H9 (cell line): ENCODE measurements around the gene PCBP2. TPM values are rescaled to one million over a fixed set of nuclear protein-coding genes. Genes with fewer than 3 reads are reported as not detected.

Experiments used
- DNase-seq: peaks from one replicate; pipeline ENCODE4 v3.0.0-alpha.2; 2017
- H2AFZ ChIP-seq: one replicate; pipeline ENCODE4 v1.6.1; 2013; ENCODE audit warnings: mild to moderate bottlenecking, low read length, control low read depth, moderate library complexity
- H2AK5ac ChIP-seq: 2 replicates; pipeline ENCODE4 v1.6.1; 2013; ENCODE audit warnings: low read length, control low read depth, mixed read lengths; ENCODE audit not compliant: insufficient read length
- H2BK120ac ChIP-seq: one replicate; pipeline ENCODE4 v1.6.1; 2013; ENCODE audit warnings: low read depth, mild to moderate bottlenecking, low read length, control low read depth, inconsistent platforms; ENCODE audit not compliant: poor library complexity, severe bottlenecking
- H2BK12ac ChIP-seq: 2 replicates; pipeline ENCODE4 v1.6.1; 2013; ENCODE audit warnings: low read length, control low read depth, mixed read lengths, low read depth; ENCODE audit not compliant: insufficient read length
- H2BK15ac ChIP-seq: 2 replicates; pipeline ENCODE4 v1.6.1; 2013; ENCODE audit warnings: low read depth, low read length, control low read depth
- H2BK20ac ChIP-seq: one replicate; pipeline ENCODE4 v1.6.1; 2013; ENCODE audit warnings: low read depth, mild to moderate bottlenecking, low read length, control low read depth, inconsistent platforms; ENCODE audit not compliant: poor library complexity, severe bottlenecking
- H2BK5ac ChIP-seq: 2 replicates; pipeline ENCODE4 v1.6.1; 2013; ENCODE audit warnings: low read length, control low read depth, mixed read lengths; ENCODE audit not compliant: insufficient read length
- H3K14ac ChIP-seq: 2 replicates; pipeline ENCODE4 v1.6.1; 2013; ENCODE audit warnings: low read length, control low read depth; ENCODE audit not compliant: insufficient read depth
- H3K18ac ChIP-seq: 2 replicates; pipeline ENCODE4 v1.6.1; 2013; ENCODE audit warnings: low read depth, mild to moderate bottlenecking, mixed read lengths, low read length, control low read depth; ENCODE audit not compliant: insufficient read length
- H3K23ac ChIP-seq: 2 replicates; pipeline ENCODE4 v1.6.1; 2013; ENCODE audit warnings: low read length, control low read depth, mixed read lengths, low read depth; ENCODE audit not compliant: insufficient read length
- H3K23me2 ChIP-seq: 2 replicates; pipeline ENCODE4 v1.6.1; 2013; ENCODE audit warnings: low read depth, mild to moderate bottlenecking, mixed read lengths, low read length, control low read depth; ENCODE audit not compliant: insufficient read length, poor library complexity, severe bottlenecking
- H3K27ac ChIP-seq: 2 replicates; pipeline ENCODE4 v1.5.1; 2013; ENCODE audit warnings: low read length, control low read depth, mixed read lengths, low read depth; ENCODE audit not compliant: insufficient read length
- H3K27me3 ChIP-seq: 2 replicates; pipeline ENCODE4 v1.6.1; 2013; ENCODE audit warnings: low read length, control low read depth, inconsistent platforms; ENCODE audit not compliant: insufficient read depth
- H3K4ac ChIP-seq: 2 replicates; pipeline ENCODE4 v1.6.1; 2013; ENCODE audit warnings: low read depth, mild to moderate bottlenecking, control low read depth, inconsistent platforms, low read length, moderate library complexity
- H3K4me1 ChIP-seq: 2 replicates; pipeline ENCODE4 v1.6.1; 2013; ENCODE audit warnings: low read length, control low read depth, inconsistent platforms; ENCODE audit not compliant: insufficient read depth
- H3K4me2 ChIP-seq: 2 replicates; pipeline ENCODE4 v1.6.1; 2013; ENCODE audit warnings: low read length, control low read depth, mixed read lengths; ENCODE audit not compliant: insufficient read length, insufficient read depth
- H3K56ac ChIP-seq: 2 replicates; pipeline ENCODE4 v1.6.1; 2013; ENCODE audit warnings: low read depth, mild to moderate bottlenecking, mixed read lengths, low read length, control low read depth; ENCODE audit not compliant: insufficient read length
- H3K79me1 ChIP-seq: 2 replicates; pipeline ENCODE4 v1.6.1; 2013; ENCODE audit warnings: low read depth, mild to moderate bottlenecking, moderate library complexity, low read length, control low read depth, inconsistent platforms; ENCODE audit not compliant: insufficient read depth, poor library complexity, severe bottlenecking
- H3K79me2 ChIP-seq: 2 replicates; pipeline ENCODE4 v1.6.1; 2013; ENCODE audit warnings: low read length, control low read depth, inconsistent platforms; ENCODE audit not compliant: insufficient read depth
- H3K9ac ChIP-seq: 2 replicates; pipeline ENCODE4 v1.6.1; 2013; ENCODE audit warnings: low read length, control low read depth, mixed read lengths; ENCODE audit not compliant: insufficient read length; ENCODE audit errors: extremely low read depth
- H3K9me3 ChIP-seq: one replicate; pipeline ENCODE4 v1.6.1; 2013; ENCODE audit warnings: low read depth, low read length, inconsistent platforms; ENCODE audit not compliant: control insufficient read depth
- H3T11ph ChIP-seq: one replicate; pipeline ENCODE4 v1.6.1; 2013; ENCODE audit warnings: mild to moderate bottlenecking, low read length, control low read depth, inconsistent platforms
- H4K20me1 ChIP-seq: one replicate; pipeline ENCODE4 v1.6.1; 2013; ENCODE audit not compliant: control insufficient read depth, insufficient read length, insufficient read depth
- H4K5ac ChIP-seq: 2 replicates; pipeline ENCODE4 v1.6.1; 2013; ENCODE audit warnings: low read depth, mild to moderate bottlenecking, mixed read lengths, low read length, control low read depth; ENCODE audit not compliant: insufficient read length
- H4K8ac ChIP-seq: replicated peaks from 2 replicates; pipeline ENCODE4 v1.6.1; 2013; ENCODE audit warnings: low read length, control low read depth, mixed read lengths, low read depth; ENCODE audit not compliant: insufficient read length
- H4K91ac ChIP-seq: 2 replicates; pipeline ENCODE4 v1.6.1; 2013; ENCODE audit warnings: low read depth, mild to moderate bottlenecking, moderate library complexity, mixed read lengths, low read length, control low read depth; ENCODE audit not compliant: insufficient read length
- H3K27ac Mint-ChIP-seq, 3 experiments: 2 replicates in 2 of 3; 3 replicates in 1 of 3; pipeline ENCODE4 v1.8.0; 2020 to 2021; ENCODE audit warnings: mixed read lengths in 3 of 3, mild to moderate bottlenecking in 1 of 3, moderate library complexity in 1 of 3
- H3K27me3 Mint-ChIP-seq: 2 replicates; pipeline ENCODE4 v1.8.0; 2021; ENCODE audit warnings: low read depth, mild to moderate bottlenecking, moderate library complexity, mixed read lengths
- H3K36me3 Mint-ChIP-seq, 3 experiments: 2 replicates in 2 of 3; 3 replicates in 1 of 3; pipeline ENCODE4 v1.8.0; 2020 to 2021; ENCODE audit warnings: low read depth in 3 of 3, mixed read lengths in 3 of 3; ENCODE audit not compliant: insufficient read depth in 1 of 3
- H3K4me1 Mint-ChIP-seq, 2 experiments: 2 replicates each; pipeline ENCODE4 v1.8.0; 2020; ENCODE audit warnings: mixed read lengths in 2 of 2
- H3K4me3 Mint-ChIP-seq, 2 experiments: 2 replicates in 1 of 2; 3 replicates in 1 of 2; pipeline ENCODE4 v1.8.0; 2020 to 2021; ENCODE audit warnings: mild to moderate bottlenecking in 2 of 2, mixed read lengths in 2 of 2, moderate library complexity in 1 of 2
- H3K9me3 Mint-ChIP-seq, 2 experiments: 2 replicates in 1 of 2; 3 replicates in 1 of 2; pipeline ENCODE4 v1.8.0; 2020; ENCODE audit warnings: mild to moderate bottlenecking in 2 of 2, mixed read lengths in 2 of 2, moderate library complexity in 1 of 2
- WGBS: extraction: QIAGEN DNeasy Blood & Tissue Kit; methylation state at CpG from one replicate; pipeline ENCODE4 v1.1.7; 2013; ENCODE audit warnings: missing lambda C conversion rate, low lambda C conversion rate, mixed read lengths; ENCODE audit not compliant: insufficient read length; ENCODE audit errors: extremely low coverage; 5-methylcytosine and 5-hydroxymethylcytosine counted together
- total RNA-seq: library from RNA; stranded (reverse); gene quantifications from 2 replicates; pipeline ENCODE4 v1.2.1, GENCODE V29; 2021
- TF ChIP-seq, protein P1 (sequence below): fragments of 200-600 bp; sonication (generic); conservative IDR thresholded peaks from 3 replicates; pipeline ENCODE4 v1.8.0; 2021; ENCODE audit warnings: antibody characterized with exemption, mild to moderate bottlenecking

The PCBP2 gene
- total RNA-seq, 1 experiment from 2014 or later, result 1,207 TPM

DNA sequence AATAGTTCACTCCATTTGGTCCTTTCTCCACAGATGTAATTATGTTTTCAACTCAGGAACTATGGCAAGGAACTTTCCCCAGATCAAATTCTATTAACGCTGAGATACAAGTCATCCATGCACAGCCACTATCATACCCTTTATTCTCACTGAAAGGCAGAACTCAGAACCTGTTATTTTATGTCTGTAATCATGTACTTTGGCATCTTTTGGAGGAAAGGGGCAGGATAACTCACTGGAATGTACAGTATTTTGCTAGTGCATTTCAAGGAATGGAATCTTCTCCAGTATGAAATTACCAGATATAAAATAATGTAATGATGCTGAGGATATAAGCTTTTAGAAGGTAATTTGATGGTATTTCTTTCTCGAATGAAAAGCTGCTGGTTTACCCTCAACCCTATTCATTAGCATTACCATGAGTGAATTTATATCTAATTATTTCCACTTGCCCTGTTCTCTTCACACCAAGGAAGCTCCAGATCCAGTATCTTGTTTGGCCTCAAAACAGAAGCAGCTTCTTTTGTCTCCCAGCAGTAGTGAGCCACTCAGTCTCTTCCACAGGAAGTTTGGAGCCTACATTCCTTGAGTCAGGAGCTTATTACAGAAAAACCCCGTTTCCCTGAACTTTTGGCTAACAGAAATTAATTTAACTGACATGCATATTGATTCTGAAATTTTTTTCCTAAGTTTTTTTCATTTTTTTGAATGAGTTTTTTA, 38.3 kb upstream of the PCBP2 start:
- H3K14ac ChIP-seq, result no peak overlapping the region
- H3K23me2 ChIP-seq, result no peaks in the 10 kb centered on the region
- H2AK5ac ChIP-seq, result no peak overlapping the region
- H3T11ph ChIP-seq, result no peak overlapping the region
- H3K27ac ChIP-seq, result no peak overlapping the region
- no peaks in the 10 kb centered on the region for H3K9me3 ChIP-seq
- Mint-ChIP-seq H3K4me3 (no peak overlapping the region), H3K36me3 (peaks cover 15 to 42% (median 42%) of the 10 kb centered on the region in 3 experiments; a peak in 6 of 7 replicates), H3K9me3 (no peaks in the 10 kb centered on the region), H3K27ac (no peak overlapping the region), H3K4me1 (peaks cover 20% of the 10 kb centered on the region in 2 experiments), H3K27me3 (peaks cover 2% of the 10 kb centered on the region; the same call in 1 of the 2 replicates)
- no peaks in the 10 kb centered on the region for H4K20me1 ChIP-seq
- no peak overlapping the region for H2AFZ ChIP-seq
- H3K23ac ChIP-seq, result no peak overlapping the region
- no peak overlapping the region for H4K91ac ChIP-seq
- no peak overlapping the region for H3K9ac ChIP-seq
- no peak overlapping the region for H3K4me2 ChIP-seq
- no peak overlapping the region for H2BK12ac ChIP-seq
- H3K56ac ChIP-seq, result no peak overlapping the region
- no peak overlapping the region for H2BK5ac ChIP-seq
- H4K5ac ChIP-seq, result no peak overlapping the region
- H3K79me1 ChIP-seq, result no peaks in the 10 kb centered on the region
- H3K4ac ChIP-seq, result no peak overlapping the region
- no CpG with 5 or more reads among the region's 3 CpGs for WGBS
- H3K27me3 ChIP-seq, result no peaks in the 10 kb centered on the region; the same call in 1 of the 2 replicates
- H2BK15ac ChIP-seq, result no peak overlapping the region
- no peak overlapping the region for H3K18ac ChIP-seq
- no peak for DNase-seq
- TF ChIP-seq, protein P1, sequence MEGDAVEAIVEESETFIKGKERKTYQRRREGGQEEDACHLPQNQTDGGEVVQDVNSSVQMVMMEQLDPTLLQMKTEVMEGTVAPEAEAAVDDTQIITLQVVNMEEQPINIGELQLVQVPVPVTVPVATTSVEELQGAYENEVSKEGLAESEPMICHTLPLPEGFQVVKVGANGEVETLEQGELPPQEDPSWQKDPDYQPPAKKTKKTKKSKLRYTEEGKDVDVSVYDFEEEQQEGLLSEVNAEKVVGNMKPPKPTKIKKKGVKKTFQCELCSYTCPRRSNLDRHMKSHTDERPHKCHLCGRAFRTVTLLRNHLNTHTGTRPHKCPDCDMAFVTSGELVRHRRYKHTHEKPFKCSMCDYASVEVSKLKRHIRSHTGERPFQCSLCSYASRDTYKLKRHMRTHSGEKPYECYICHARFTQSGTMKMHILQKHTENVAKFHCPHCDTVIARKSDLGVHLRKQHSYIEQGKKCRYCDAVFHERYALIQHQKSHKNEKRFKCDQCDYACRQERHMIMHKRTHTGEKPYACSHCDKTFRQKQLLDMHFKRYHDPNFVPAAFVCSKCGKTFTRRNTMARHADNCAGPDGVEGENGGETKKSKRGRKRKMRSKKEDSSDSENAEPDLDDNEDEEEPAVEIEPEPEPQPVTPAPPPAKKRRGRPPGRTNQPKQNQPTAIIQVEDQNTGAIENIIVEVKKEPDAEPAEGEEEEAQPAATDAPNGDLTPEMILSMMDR, result no peak
- no peak overlapping the region for H4K8ac ChIP-seq
- no peaks in the 10 kb centered on the region; the same call in 1 of the 2 replicates for H3K4me1 ChIP-seq
- no peak overlapping the region for H2BK120ac ChIP-seq
- no peak overlapping the region for H2BK20ac ChIP-seq
- H3K79me2 ChIP-seq, result no peaks in the 10 kb centered on the region
